RPMI8226 (cell line): ENCODE data around the gene NPSR1.
"Not testable (repeated sequence)": the region's sequence is repeated elsewhere in the genome, so short reads cannot be mapped to it uniquely, and the experiment has no call there.

Experiments used
- DNase-seq: peaks from one replicate; pipeline ENCODE4 v3.0.0-alpha.2; 2015

The NPSR1 gene

GRCh38 chr7:34878944-34879735 is 221.1 kb downstream of the NPSR1 start:
- not testable (repeated sequence) for DNase-seq

GRCh38 chr7:34879871-34880270 is 221.9 kb downstream of the NPSR1 start:
- no peak for DNase-seq

DNA sequence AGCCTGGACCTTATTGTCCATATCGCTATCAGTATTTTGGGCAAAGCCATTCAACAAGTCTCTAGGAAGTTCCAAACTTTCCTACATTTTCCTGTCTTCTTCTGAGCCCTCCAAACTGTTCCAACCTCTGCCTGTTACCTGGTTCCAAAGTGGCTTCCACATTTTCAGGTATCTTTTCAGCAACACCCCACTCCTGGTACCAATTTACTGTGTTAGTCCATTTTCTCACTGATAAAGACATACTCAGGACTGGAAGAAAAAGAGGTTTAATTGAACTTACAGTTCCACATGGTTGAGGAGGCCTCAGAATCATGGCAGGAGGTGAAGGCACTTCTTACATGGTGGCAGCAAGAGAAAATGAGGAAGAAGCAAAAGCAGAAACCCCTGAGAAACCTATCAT is 225.8 kb downstream of the NPSR1 start:
- DNase-seq = not testable (repeated sequence)

DNA sequence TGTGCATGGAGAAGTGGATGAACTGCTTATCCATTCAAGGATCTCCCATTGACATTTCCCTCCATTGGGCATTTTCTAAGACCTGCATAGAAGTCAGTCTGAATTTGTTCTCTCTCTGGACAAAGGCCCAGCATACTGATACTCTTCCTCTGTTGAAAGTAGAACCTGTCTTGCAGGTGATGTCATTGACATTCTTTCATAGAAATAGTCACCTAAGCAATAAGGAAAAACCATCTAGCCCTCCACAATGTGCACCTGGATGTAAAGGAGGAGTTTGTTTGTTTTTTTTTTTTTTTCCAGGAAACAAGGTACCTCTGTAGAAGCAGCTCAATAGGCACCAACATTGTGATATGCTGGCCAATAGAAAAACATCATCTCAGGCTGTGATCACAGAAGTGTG is 228.8 kb downstream of the NPSR1 start:
- DNase-seq = no peak

DNA sequence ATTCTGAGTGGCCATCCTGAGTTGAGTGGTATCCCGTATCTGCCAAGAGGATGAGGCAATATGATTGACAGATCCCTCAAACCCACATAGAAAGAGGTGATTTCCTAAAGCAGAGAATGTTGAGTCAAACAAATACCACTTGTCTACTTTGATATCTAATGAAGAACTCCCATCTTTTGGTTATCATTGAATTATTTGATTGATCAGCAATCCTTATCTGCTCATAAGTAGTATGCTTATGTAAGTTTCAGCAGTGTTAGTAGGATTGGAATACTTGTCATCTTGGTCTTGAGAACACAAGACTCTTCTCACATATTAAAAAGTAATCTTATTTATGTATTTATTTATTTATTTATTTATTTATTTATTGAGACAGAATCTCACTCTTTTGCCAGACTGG is 231.9 kb downstream of the NPSR1 start:
- no peak for DNase-seq

GRCh38 chr7:34895202-34895601 is 237.2 kb downstream of the NPSR1 start:
- no peak for DNase-seq
